ENCODE results near the gene CFAP73.

DNA sequence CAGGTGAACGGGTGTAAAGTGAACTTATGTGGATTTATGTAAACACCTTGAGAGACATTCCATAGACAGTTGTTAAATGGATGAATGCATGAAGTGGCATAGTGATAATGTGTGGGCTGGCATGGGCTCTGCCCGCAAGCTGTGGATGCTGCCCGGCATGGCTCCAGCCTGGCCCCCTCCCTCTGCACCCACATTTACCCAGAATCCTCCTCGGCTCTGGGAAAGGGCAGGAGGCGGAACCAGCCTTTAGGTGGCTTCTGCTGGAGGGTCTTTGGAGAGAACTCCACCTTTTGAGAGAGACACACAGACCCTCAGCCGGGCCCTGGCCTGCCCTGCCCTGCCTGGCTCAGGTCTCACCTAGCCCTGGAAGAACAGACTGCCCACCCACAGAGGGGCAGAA is 32.6 kb upstream of the CFAP73 start:
- TF ChIP-seq POLR2A (IDR thresholded peaks at IDR 0.05): no peak
- TF ChIP-seq, protein P1, sequence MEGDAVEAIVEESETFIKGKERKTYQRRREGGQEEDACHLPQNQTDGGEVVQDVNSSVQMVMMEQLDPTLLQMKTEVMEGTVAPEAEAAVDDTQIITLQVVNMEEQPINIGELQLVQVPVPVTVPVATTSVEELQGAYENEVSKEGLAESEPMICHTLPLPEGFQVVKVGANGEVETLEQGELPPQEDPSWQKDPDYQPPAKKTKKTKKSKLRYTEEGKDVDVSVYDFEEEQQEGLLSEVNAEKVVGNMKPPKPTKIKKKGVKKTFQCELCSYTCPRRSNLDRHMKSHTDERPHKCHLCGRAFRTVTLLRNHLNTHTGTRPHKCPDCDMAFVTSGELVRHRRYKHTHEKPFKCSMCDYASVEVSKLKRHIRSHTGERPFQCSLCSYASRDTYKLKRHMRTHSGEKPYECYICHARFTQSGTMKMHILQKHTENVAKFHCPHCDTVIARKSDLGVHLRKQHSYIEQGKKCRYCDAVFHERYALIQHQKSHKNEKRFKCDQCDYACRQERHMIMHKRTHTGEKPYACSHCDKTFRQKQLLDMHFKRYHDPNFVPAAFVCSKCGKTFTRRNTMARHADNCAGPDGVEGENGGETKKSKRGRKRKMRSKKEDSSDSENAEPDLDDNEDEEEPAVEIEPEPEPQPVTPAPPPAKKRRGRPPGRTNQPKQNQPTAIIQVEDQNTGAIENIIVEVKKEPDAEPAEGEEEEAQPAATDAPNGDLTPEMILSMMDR (IDR thresholded peaks at IDR 0.05): no peak
